OCI-LY7 (cell line): Measurements from ENCODE around the gene DKK2. TPM values are rescaled to one million over a fixed set of nuclear protein-coding genes. Genes with fewer than 3 reads are reported as not detected.

ENCODE experiments used
- BruUV-seq: library from RNA; stranded (reverse); fragments of 400-500 nt; replicated peaks from 2 replicates; lab custom pipeline; 2021; lab: Mats Ljungman, UMichigan
- CTCF ChIA-PET: fragments of 300-600 bp; sonication (Branson Sonifier 250); formaldehyde crosslinking; loops from one replicate; lab custom pipeline; 2022; ENCODE audit warnings: antibody characterized with exemption; ENCODE audit not compliant: unreplicated experiment; lab: Charles Lee
- POLR2A ChIA-PET: fragments of 300-600 bp; sonication (Branson Sonifier 250); formaldehyde crosslinking; loops from one replicate; lab custom pipeline; 2022; ENCODE audit warnings: antibody characterized with exemption; lab: Charles Lee
- DNase-seq: peaks from one replicate; pipeline ENCODE4 v3.0.0-alpha.2; 2015; ENCODE audit warnings: low spot score
- H2AFZ ChIP-seq: fragments of 200-600 bp; sonication (generic), shearing (Covaris generic); 2 replicates; pipeline ENCODE4 v1.6.1; 2014; ENCODE audit warnings: mild to moderate bottlenecking, antibody characterized with exemption, low read length, moderate library complexity
- H3K27ac ChIP-seq: fragments of 200-600 bp; sonication (generic); 2 replicates; pipeline ENCODE4 v1.5.1; 2014; ENCODE audit warnings: mixed run types, low read depth, mild to moderate bottlenecking, moderate library complexity, low read length, inconsistent platforms; ENCODE audit not compliant: poor library complexity, severe bottlenecking
- H3K36me3 ChIP-seq: fragments of 200-600 bp; sonication (generic); 2 replicates; pipeline ENCODE4 v1.6.1; 2014; ENCODE audit warnings: mild to moderate bottlenecking, antibody characterized with exemption, low read length, moderate library complexity, mixed read lengths; ENCODE audit not compliant: insufficient read depth
- H3K4me1 ChIP-seq: fragments of 200-600 bp; sonication (generic); 2 replicates; pipeline ENCODE4 v1.5.1; 2014; ENCODE audit warnings: mild to moderate bottlenecking, low read length; ENCODE audit not compliant: insufficient read depth, poor library complexity, severe bottlenecking
- H3K4me2 ChIP-seq: fragments of 200-600 bp; sonication (generic); 2 replicates; pipeline ENCODE4 v1.6.1; 2014; ENCODE audit warnings: mild to moderate bottlenecking, low read length
- H3K4me3 ChIP-seq: fragments of 200-600 bp; sonication (generic); 2 replicates; pipeline ENCODE4 v1.5.1; 2014; ENCODE audit warnings: mild to moderate bottlenecking, low read depth, low read length; ENCODE audit not compliant: poor library complexity, severe bottlenecking
- H3K79me2 ChIP-seq: fragments of 200-600 bp; sonication (generic); 2 replicates; pipeline ENCODE4 v1.6.1; 2016; ENCODE audit warnings: low read depth, mild to moderate bottlenecking, low read length, moderate library complexity, mixed read lengths; ENCODE audit not compliant: insufficient read depth
- H3K9me2 ChIP-seq: fragments of 200-600 bp; sonication (generic); 2 replicates; pipeline ENCODE4 v1.6.1; 2016; ENCODE audit warnings: mild to moderate bottlenecking, low read length, mixed read lengths; ENCODE audit not compliant: insufficient read depth
- H3K9me3 ChIP-seq: fragments of 200-600 bp; sonication (generic); 2 replicates; pipeline ENCODE4 v1.6.1; 2014; ENCODE audit warnings: mild to moderate bottlenecking, mixed run types, low read length, mixed read lengths
- H4K20me1 ChIP-seq: fragments of 200-600 bp; sonication (generic); 2 replicates; pipeline ENCODE4 v1.6.1; 2014; ENCODE audit warnings: mild to moderate bottlenecking, antibody characterized with exemption, low read length, moderate library complexity, mixed read lengths; ENCODE audit not compliant: insufficient read depth
- EZH2phosphoT487 ChIP-seq: fragments of 200-600 bp; sonication (generic); IDR thresholded peaks from 2 replicates; pipeline ENCODE4 v1.6.1; 2018; ENCODE audit warnings: low read depth, borderline replicate concordance, mild to moderate bottlenecking, mixed run types, antibody characterized with exemption, low read length, moderate library complexity, mixed read lengths
- intact Hi-C: fragments of 100-400 bp; cut with micrococcal nuclease; formaldehyde crosslinking; loops from one replicate; pipeline ENCODE4 v1.10.0; 2022; ENCODE audit not compliant: unreplicated experiment
- total RNA-seq, 2 experiments: library from RNA; depleted of rRNA in 1 of 2; stranded (reverse); fragments of >200 nt in 1 of 2; shearing (Covaris generic) in 1 of 2; gene quantifications; 2 replicates each; pipeline ENCODE4 v1.2.3, GENCODE V29; 2014 to 2022
- TF ChIP-seq, protein P1 (sequence below): fragments of 200-600 bp; sonication (generic); conservative IDR thresholded peaks from 2 replicates; pipeline ENCODE4 v1.5.1; 2014; ENCODE audit warnings: mild to moderate bottlenecking, antibody characterized with exemption, low read length, moderate library complexity, mixed read lengths

Gene DKK2
- total RNA-seq, 2 experiments from 2014 or later, result not detected

DNA sequence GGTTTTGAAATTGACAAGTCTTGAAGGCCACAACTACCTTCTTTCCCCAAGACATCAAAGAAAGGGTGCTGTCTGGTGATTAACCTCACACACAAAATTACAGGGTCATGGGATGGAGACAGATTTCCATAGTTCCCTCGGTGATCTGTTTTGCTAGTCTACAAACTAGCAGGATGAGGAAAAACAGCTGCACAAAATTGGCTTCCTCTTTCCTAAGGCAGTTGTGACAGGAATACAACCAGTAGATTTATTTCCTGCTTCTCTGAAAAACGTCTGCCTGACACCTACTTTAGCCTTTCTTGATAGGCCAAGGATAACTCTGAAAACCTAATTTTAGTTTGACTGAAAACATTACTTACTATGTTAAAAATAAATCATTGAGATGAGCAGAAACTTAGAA is 39.6 kb downstream of the DKK2 start:
- TF ChIP-seq, protein P1, sequence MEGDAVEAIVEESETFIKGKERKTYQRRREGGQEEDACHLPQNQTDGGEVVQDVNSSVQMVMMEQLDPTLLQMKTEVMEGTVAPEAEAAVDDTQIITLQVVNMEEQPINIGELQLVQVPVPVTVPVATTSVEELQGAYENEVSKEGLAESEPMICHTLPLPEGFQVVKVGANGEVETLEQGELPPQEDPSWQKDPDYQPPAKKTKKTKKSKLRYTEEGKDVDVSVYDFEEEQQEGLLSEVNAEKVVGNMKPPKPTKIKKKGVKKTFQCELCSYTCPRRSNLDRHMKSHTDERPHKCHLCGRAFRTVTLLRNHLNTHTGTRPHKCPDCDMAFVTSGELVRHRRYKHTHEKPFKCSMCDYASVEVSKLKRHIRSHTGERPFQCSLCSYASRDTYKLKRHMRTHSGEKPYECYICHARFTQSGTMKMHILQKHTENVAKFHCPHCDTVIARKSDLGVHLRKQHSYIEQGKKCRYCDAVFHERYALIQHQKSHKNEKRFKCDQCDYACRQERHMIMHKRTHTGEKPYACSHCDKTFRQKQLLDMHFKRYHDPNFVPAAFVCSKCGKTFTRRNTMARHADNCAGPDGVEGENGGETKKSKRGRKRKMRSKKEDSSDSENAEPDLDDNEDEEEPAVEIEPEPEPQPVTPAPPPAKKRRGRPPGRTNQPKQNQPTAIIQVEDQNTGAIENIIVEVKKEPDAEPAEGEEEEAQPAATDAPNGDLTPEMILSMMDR, result no peak
- no peak for TF ChIP-seq EZH2phosphoT487
- ChIA-PET POLR2A (no interaction called here), CTCF (no interaction called here)
- H3K4me1 ChIP-seq, result no peaks in the 10 kb centered on the region
- no peaks in the 10 kb centered on the region for H4K20me1 ChIP-seq
- H3K4me2 ChIP-seq, result no peak overlapping the region
- no peaks in the 10 kb centered on the region for H3K36me3 ChIP-seq
- no peak overlapping the region for H3K4me3 ChIP-seq
- no TSS peak for BruUV-seq
- no peak overlapping the region for H3K27ac ChIP-seq
- H3K9me3 ChIP-seq, result no peaks in the 10 kb centered on the region
- H2AFZ ChIP-seq, result no peak overlapping the region
- no peaks in the 10 kb centered on the region for H3K9me2 ChIP-seq
- H3K79me2 ChIP-seq, result no peaks in the 10 kb centered on the region
- DNase-seq, result no peak
- intact Hi-C loops, result no loop called here

- CTCF ChIA-PET, result no interaction called here
- Histone ChIP-seq H4K20me1 (no peaks in the 10 kb centered on the region), H3K4me3 (no peak overlapping the region), H3K9me2 (no peaks in the 10 kb centered on the region), H3K4me1 (no peaks in the 10 kb centered on the region), H2AFZ (no peak overlapping the region), H3K79me2 (no peaks in the 10 kb centered on the region), H3K9me3 (no peaks in the 10 kb centered on the region), H3K4me2 (no peak overlapping the region), H3K36me3 (no peaks in the 10 kb centered on the region), H3K27ac (no peak overlapping the region)
- POLR2A ChIA-PET, result no interaction called here
- no TSS peak for BruUV-seq
- no peak for DNase-seq
- intact Hi-C loops, result no loop called here
- TF ChIP-seq EZH2phosphoT487, result no peak
- TF ChIP-seq, protein P1, result no peak
These were observed 42.3 kb downstream of the DKK2 start for GRCh38 chr4:106993827-106994226.

- Histone ChIP-seq H3K4me1 (no peaks in the 10 kb centered on the region), H3K79me2 (no peaks in the 10 kb centered on the region), H3K4me2 (no peak overlapping the region), H3K9me3 (no peaks in the 10 kb centered on the region), H2AFZ (no peak overlapping the region), H4K20me1 (no peaks in the 10 kb centered on the region), H3K36me3 (no peaks in the 10 kb centered on the region), H3K4me3 (no peak overlapping the region), H3K27ac (no peak overlapping the region), H3K9me2 (no peaks in the 10 kb centered on the region)
- CTCF ChIA-PET, result no interaction called here
- BruUV-seq, result no TSS peak
- intact Hi-C loops, result no loop called here
- POLR2A ChIA-PET, result no interaction called here
- no peak for DNase-seq
- TF ChIP-seq, protein P1, result no peak
- no peak for TF ChIP-seq EZH2phosphoT487
These were observed 48.8 kb downstream of the DKK2 start for GRCh38 chr4:106987311-106987710.
